Measurements from ENCODE around the gene GRB2.
"Not testable (repeated sequence)": the region's sequence is repeated elsewhere in the genome, so short reads cannot be mapped to it uniquely, and the experiment has no call there.

DNA sequence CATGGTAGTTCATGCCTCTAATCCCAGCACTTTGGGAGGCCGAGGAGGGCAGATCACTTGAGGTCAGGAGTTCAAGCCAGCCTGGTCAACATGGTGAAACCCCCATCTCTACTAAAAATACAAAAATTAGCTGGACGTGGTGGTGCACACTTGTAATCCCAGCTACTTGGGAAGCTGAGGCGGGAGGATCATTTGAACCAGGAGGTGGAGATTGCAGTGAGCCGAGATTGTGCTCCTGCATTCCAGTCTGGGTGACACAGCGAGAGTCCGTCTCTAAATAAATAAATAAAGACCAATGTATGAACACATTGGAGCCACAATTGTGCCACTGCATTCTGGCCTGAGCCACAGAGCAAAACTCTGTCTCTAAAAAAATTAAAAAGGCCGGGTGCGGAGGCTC is 31.9 kb upstream of the GRB2 start:
- TF ChIP-seq, protein P1, sequence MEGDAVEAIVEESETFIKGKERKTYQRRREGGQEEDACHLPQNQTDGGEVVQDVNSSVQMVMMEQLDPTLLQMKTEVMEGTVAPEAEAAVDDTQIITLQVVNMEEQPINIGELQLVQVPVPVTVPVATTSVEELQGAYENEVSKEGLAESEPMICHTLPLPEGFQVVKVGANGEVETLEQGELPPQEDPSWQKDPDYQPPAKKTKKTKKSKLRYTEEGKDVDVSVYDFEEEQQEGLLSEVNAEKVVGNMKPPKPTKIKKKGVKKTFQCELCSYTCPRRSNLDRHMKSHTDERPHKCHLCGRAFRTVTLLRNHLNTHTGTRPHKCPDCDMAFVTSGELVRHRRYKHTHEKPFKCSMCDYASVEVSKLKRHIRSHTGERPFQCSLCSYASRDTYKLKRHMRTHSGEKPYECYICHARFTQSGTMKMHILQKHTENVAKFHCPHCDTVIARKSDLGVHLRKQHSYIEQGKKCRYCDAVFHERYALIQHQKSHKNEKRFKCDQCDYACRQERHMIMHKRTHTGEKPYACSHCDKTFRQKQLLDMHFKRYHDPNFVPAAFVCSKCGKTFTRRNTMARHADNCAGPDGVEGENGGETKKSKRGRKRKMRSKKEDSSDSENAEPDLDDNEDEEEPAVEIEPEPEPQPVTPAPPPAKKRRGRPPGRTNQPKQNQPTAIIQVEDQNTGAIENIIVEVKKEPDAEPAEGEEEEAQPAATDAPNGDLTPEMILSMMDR (IDR thresholded peaks at IDR 0.05; ENCODE audit: insufficient read depth, low read length), result not testable (repeated sequence)
- not testable (repeated sequence) for TF ChIP-seq POLR2AphosphoS5 (IDR thresholded peaks at IDR 0.05; ENCODE audit: low read depth); SPI1 (IDR thresholded peaks at IDR 0.05; ENCODE audit: borderline replicate concordance, low read depth); GABPA (IDR thresholded peaks at IDR 0.05; ENCODE audit: low read depth)
